SU-DHL-6 (cell line): ENCODE measurements around the gene ST6GAL1.
A peak's percentile ranks its signal among the peaks of the same experiment; 100 is the strongest.
"Not testable (repeated sequence)": the region's sequence is repeated elsewhere in the genome, so short reads cannot be mapped to it uniquely, and the experiment has no call there.

Experiments used
- H2AFZ ChIP-seq: fragments of 200-600 bp; sonication (generic); 2 replicates; pipeline ENCODE4 v1.6.1; 2014; ENCODE audit warnings: low read depth, mild to moderate bottlenecking, moderate library complexity, mixed read lengths, antibody characterized with exemption, low read length; ENCODE audit not compliant: severe bottlenecking
- H3F3A ChIP-seq: fragments of 200-600 bp; shearing (Covaris generic); 2 replicates; pipeline ENCODE4 v1.6.0; 2016; ENCODE audit warnings: antibody characterized with exemption, mild to moderate bottlenecking; ENCODE audit not compliant: insufficient read depth
- H3K27ac ChIP-seq: fragments of 200-600 bp; sonication (generic); 2 replicates; pipeline ENCODE4 v1.5.1; 2016; ENCODE audit warnings: low read depth, mild to moderate bottlenecking, low read length, moderate library complexity, mixed read lengths
- H3K27me3 ChIP-seq: fragments of 200-600 bp; sonication (generic), shearing (Covaris generic); 2 replicates; pipeline ENCODE4 v1.6.0; 2014; ENCODE audit warnings: mild to moderate bottlenecking, low read length
- H3K36me3 ChIP-seq: fragments of 200-600 bp; sonication (generic); 2 replicates; pipeline ENCODE4 v1.6.1; 2014; ENCODE audit warnings: mild to moderate bottlenecking, low read length, mixed read lengths
- H3K4me2 ChIP-seq: fragments of 300-600, 200-600 bp; shearing (Covaris generic), sonication (generic); 2 replicates; pipeline ENCODE4 v1.6.0; 2014; ENCODE audit warnings: low read length, low read depth, mild to moderate bottlenecking; ENCODE audit not compliant: poor library complexity, severe bottlenecking
- H3K4me3 ChIP-seq: fragments of 200-600 bp; sonication (generic); 2 replicates; pipeline ENCODE4 v1.5.1; 2014; ENCODE audit warnings: antibody characterized with exemption, low read length, mild to moderate bottlenecking, mixed read lengths; ENCODE audit not compliant: insufficient read depth, poor library complexity, severe bottlenecking
- H3K79me2 ChIP-seq: fragments of 200-600 bp; sonication (generic); 2 replicates; pipeline ENCODE4 v1.6.1; 2014; ENCODE audit warnings: mild to moderate bottlenecking, low read length, moderate library complexity; ENCODE audit not compliant: insufficient read depth
- H3K9ac ChIP-seq: fragments of 200-600 bp; sonication (generic); 2 replicates; pipeline ENCODE4 v1.7.0; 2014; ENCODE audit warnings: mild to moderate bottlenecking, low read length
- H3K9me2 ChIP-seq: fragments of 200-600 bp; sonication (generic); replicated peaks from 2 replicates; pipeline ENCODE4 v1.6.1; 2014; ENCODE audit warnings: low read length; ENCODE audit not compliant: insufficient read depth
- H3K9me3 ChIP-seq: fragments of 200-600 bp; sonication (generic); 2 replicates; pipeline ENCODE4 v1.6.1; 2014; ENCODE audit warnings: low read length, mixed read lengths; ENCODE audit not compliant: insufficient read depth
- H4K20me1 ChIP-seq: fragments of 200-600 bp; sonication (generic); 2 replicates; pipeline ENCODE4 v1.6.1; 2014; ENCODE audit warnings: low read depth, mild to moderate bottlenecking, antibody characterized with exemption, low read length, moderate library complexity, mixed read lengths
- EZH2phosphoT487 ChIP-seq: fragments of 200-600 bp; sonication (generic), shearing (Covaris generic); conservative IDR thresholded peaks from 2 replicates; pipeline ENCODE4 v1.6.1; 2018; ENCODE audit warnings: mild to moderate bottlenecking, antibody characterized with exemption, low read length, moderate library complexity, mixed read lengths
- TF ChIP-seq, protein P1 (sequence below): fragments of 200-600 bp; sonication (generic); IDR thresholded peaks from one replicate; pipeline ENCODE4 v1.5.1; 2017; ENCODE audit warnings: antibody characterized with exemption, mild to moderate bottlenecking, low read length, moderate library complexity; ENCODE audit not compliant: insufficient read depth, poor library complexity, severe bottlenecking

The ST6GAL1 gene

DNA sequence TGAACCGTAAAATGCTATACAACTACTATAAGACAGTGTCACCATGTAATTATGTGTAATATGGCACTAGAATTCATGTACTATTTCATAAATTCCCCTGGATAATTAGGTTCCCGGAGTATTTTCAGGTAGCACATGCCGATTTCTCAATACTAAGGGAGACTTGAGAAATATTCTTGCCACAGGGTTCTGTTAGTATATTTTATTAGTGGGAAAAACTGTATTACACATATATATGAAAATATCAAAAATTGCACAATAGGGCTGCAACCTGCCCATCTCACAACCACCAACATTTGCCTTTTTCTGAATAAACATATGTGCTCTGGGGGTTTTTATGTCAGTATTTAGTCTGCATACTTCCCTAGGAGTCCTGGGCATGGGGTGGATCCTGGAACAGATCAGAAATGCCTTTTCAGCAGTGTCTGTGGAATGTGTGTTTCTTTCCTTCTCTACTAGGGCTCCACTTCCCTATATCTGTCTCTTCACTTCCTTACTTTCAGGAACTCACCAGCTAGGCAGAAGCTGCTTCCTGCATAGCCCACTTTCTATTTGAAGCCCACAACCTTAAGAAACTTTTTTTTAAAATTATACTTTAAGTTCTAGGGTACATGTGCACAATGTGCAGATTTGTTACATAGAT is 121.5 kb downstream of the ST6GAL1 start:
- peaks cover 74% of the 10 kb centered on the region for H3K79me2 ChIP-seq
- no peaks in the 10 kb centered on the region for H3K9me2 ChIP-seq
- H3K9ac ChIP-seq = no peak overlapping the region
- peaks cover 16% of the 10 kb centered on the region for H4K20me1 ChIP-seq
- H3K4me3 ChIP-seq = no peak overlapping the region
- H2AFZ ChIP-seq = no peak overlapping the region
- H3K27me3 ChIP-seq = no peaks in the 10 kb centered on the region
- H3K4me2 ChIP-seq = no peak overlapping the region
- TF ChIP-seq EZH2phosphoT487 = no peak
- TF ChIP-seq, protein P1, sequence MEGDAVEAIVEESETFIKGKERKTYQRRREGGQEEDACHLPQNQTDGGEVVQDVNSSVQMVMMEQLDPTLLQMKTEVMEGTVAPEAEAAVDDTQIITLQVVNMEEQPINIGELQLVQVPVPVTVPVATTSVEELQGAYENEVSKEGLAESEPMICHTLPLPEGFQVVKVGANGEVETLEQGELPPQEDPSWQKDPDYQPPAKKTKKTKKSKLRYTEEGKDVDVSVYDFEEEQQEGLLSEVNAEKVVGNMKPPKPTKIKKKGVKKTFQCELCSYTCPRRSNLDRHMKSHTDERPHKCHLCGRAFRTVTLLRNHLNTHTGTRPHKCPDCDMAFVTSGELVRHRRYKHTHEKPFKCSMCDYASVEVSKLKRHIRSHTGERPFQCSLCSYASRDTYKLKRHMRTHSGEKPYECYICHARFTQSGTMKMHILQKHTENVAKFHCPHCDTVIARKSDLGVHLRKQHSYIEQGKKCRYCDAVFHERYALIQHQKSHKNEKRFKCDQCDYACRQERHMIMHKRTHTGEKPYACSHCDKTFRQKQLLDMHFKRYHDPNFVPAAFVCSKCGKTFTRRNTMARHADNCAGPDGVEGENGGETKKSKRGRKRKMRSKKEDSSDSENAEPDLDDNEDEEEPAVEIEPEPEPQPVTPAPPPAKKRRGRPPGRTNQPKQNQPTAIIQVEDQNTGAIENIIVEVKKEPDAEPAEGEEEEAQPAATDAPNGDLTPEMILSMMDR = no peak
- H3F3A ChIP-seq = peaks cover 15% of the 10 kb centered on the region
- peaks cover 61% of the 10 kb centered on the region for H3K36me3 ChIP-seq
- H3K9me3 ChIP-seq = no peaks in the 10 kb centered on the region
- H3K27ac ChIP-seq = no peak overlapping the region

DNA sequence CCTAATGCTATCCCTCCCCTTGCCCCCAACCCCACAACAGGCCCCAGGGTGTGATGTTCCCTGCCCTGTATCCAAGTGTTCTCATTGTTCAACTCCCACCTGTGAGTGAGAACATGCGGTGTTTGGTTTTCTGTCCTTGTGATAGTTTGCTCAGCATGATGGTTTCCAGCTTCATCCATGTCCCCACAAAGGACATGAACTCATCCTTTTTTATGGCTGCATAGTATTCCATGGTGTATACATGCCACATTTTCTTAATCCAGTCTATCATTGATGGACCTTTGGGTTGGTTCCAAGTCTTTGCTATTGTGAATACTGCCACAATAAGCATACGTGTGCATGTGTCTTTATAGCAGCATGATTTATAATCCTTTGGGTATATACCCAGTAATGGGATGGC is 122.1 kb downstream of the ST6GAL1 start:
- not testable (repeated sequence) for H3K27me3 ChIP-seq, H3K9ac ChIP-seq, H3K9me3 ChIP-seq, H3K9me2 ChIP-seq, H3K4me3 ChIP-seq, H3K27ac ChIP-seq, H2AFZ ChIP-seq, H3K4me2 ChIP-seq
- peaks cover 12% of the 10 kb centered on the region for H4K20me1 ChIP-seq
- peaks cover 61% of the 10 kb centered on the region for H3K36me3 ChIP-seq
- H3K79me2 ChIP-seq = peaks cover 74% of the 10 kb centered on the region
- peaks cover 12% of the 10 kb centered on the region for H3F3A ChIP-seq

DNA sequence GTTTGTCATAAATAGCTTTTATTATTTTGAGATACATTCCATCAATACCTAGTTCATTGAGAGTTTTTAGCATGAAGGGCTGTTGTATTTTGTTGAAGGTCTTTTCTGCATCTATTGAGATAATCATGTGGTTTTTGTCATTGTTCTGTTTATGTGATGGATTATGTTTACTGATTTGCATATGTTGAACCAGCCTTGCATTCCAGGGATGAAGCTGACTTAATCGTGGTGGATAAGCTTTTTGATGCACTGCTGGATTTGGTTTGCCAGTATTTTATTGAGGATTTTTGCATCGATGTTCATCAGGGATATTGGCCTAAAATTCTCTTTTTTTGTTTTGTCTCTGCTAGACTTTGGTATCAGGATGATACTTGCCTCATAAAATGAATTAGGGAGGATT is 124.1 kb downstream of the ST6GAL1 start:
- H3K79me2 ChIP-seq = peaks cover 72% of the 10 kb centered on the region
- peaks cover 58% of the 10 kb centered on the region for H3K36me3 ChIP-seq

DNA sequence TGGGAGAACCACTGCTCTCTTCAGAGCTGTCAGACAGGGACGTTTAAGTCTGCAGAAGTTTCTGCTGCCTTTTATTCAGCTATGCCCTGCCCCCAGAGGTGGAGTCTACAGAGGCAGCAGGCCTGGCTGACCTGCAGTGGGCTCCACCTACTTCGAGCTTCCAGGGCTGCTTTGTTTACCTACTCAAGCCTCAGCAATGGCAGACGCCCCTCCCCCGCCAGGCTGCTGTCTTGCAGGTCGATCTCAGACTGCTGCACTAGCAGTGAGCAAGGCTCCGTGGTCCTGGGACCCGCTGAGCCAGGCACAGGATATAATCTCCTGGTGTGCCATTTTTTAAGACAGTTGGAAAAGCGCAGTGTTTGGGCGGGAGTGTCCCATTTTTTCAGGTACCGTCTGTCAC is 127.5 kb downstream of the ST6GAL1 start:
- not testable (repeated sequence) for H3K27me3 ChIP-seq, H3K9me2 ChIP-seq, H3K27ac ChIP-seq, H4K20me1 ChIP-seq, H3K4me2 ChIP-seq, H3K4me3 ChIP-seq, H2AFZ ChIP-seq, H3K9me3 ChIP-seq, H3K9ac ChIP-seq
- Histone ChIP-seq H3K36me3 (peaks cover 52% of the 10 kb centered on the region), H3F3A (peaks cover 39% of the 10 kb centered on the region), H3K79me2 (peaks cover 68% of the 10 kb centered on the region)

More for the DNA sequence above, 124.1 kb downstream of the ST6GAL1 start:
- H4K20me1 ChIP-seq, H3K9me2 ChIP-seq, H2AFZ ChIP-seq, H3K4me2 ChIP-seq, H3K9ac ChIP-seq, H3K4me3 ChIP-seq, H3K27me3 ChIP-seq, H3K9me3 ChIP-seq, H3K27ac ChIP-seq: not testable (repeated sequence)
- H3F3A ChIP-seq = peaks cover 19% of the 10 kb centered on the region

DNA sequence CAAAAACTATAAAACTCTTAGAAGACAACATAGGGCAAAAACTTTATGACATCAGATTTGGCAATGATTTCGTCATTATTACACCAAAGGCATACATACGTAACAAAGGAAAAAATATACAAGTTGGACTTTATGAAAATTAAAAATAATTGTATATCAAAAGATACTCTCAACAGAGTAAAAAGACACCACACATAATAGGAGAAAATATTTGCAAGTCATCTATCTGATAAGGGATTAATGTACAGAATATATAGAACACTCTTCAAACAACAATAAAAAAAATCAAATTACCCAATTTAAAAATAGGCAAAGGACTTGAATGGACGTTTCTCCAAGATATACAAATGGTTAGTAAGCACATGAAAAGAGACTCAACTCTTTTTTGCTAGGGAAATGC is 131.4 kb downstream of the ST6GAL1 start:
- Histone ChIP-seq H3K79me2 (peaks cover 67% of the 10 kb centered on the region), H3K27me3 (no peaks in the 10 kb centered on the region), H3K9me3 (no peaks in the 10 kb centered on the region), H2AFZ (no peak overlapping the region), H3K9ac (no peak overlapping the region), H3K4me3 (no peak overlapping the region), H3K9me2 (no peaks in the 10 kb centered on the region), H3F3A (peaks cover 78% of the 10 kb centered on the region), H3K27ac (peak overlapping the region; percentile 97), H3K36me3 (peaks cover 40% of the 10 kb centered on the region), H4K20me1 (no peaks in the 10 kb centered on the region; the same call in 1 of the 2 replicates), H3K4me2 (peak overlapping the region; percentile 78)
- TF ChIP-seq, protein P1 = no peak
- no peak for TF ChIP-seq EZH2phosphoT487
